MCF 10A (cell line): ENCODE data around the gene SEPTIN8. TPM values are rescaled to one million over a fixed set of nuclear protein-coding genes. Genes with fewer than 3 reads are reported as not detected.

Experiments used
- BruUV-seq: library from RNA; stranded (reverse); fragments of 400-500 nt; replicated peaks from 2 replicates; lab custom pipeline; 2021; lab: Mats Ljungman, UMichigan
- CTCF ChIA-PET: fragments of 300-600 bp; sonication (Branson Sonifier 250); formaldehyde crosslinking; extraction: SDS; loops from one replicate; lab custom pipeline; 2021; ENCODE audit warnings: antibody characterized with exemption, inconsistent platforms; lab: Yijun Ruan, JAX
- POLR2A ChIA-PET: fragments of 300-600, 350-650 bp; sonication (Branson Sonifier 250); formaldehyde crosslinking; extraction: SDS; loops from one replicate; lab custom pipeline; 2020; ENCODE audit warnings: antibody characterized with exemption, inconsistent platforms; lab: Yijun Ruan, JAX
- DNase-seq: peaks from one replicate; pipeline ENCODE4 v3.0.0-alpha.2; 2018; ENCODE audit not compliant: unreplicated experiment
- H3K27ac Mint-ChIP-seq: one replicate; pipeline ENCODE4 v1.8.0; 2022; ENCODE audit warnings: mild to moderate bottlenecking, low read depth, mixed read lengths; ENCODE audit not compliant: unreplicated experiment
- H3K27me3 Mint-ChIP-seq: one replicate; pipeline ENCODE4 v1.8.0; 2022; ENCODE audit warnings: mixed read lengths; ENCODE audit not compliant: insufficient read depth, unreplicated experiment
- H3K36me3 Mint-ChIP-seq: one replicate; pipeline ENCODE4 v1.8.0; 2022; ENCODE audit warnings: mild to moderate bottlenecking, moderate library complexity, mixed read lengths; ENCODE audit not compliant: insufficient read depth, unreplicated experiment
- H3K4me1 Mint-ChIP-seq: one replicate; pipeline ENCODE4 v1.8.0; 2022; ENCODE audit warnings: mixed read lengths; ENCODE audit not compliant: insufficient read depth, unreplicated experiment
- H3K4me3 Mint-ChIP-seq: one replicate; pipeline ENCODE4 v1.8.0; 2022; ENCODE audit warnings: mild to moderate bottlenecking, moderate library complexity, mixed read lengths; ENCODE audit not compliant: unreplicated experiment
- H3K9me3 Mint-ChIP-seq: one replicate; pipeline ENCODE4 v1.8.0; 2022; ENCODE audit warnings: mixed read lengths; ENCODE audit not compliant: unreplicated experiment
- CTCF ChIP-seq: fragments of 200-600 bp; IDR thresholded peaks from one replicate; pipeline ENCODE4 v1.8.0; 2022; ENCODE audit warnings: antibody characterized with exemption, mild to moderate bottlenecking; ENCODE audit not compliant: unreplicated experiment
- intact Hi-C: fragments of 100-400 bp; cut with micrococcal nuclease; formaldehyde crosslinking; loops from 2 replicates; pipeline ENCODE4 v1.14.1; 2022
- total RNA-seq: library from RNA; stranded (reverse); gene quantifications from 2 replicates; pipeline ENCODE4 v1.2.3, GENCODE V29; 2022

Gene SEPTIN8
- total RNA-seq, 1 experiment from 2014 or later: 34.8 TPM

GRCh38 chr5:132797651-132798050 lies 20.6 kb upstream of the SEPTIN8 start:
- no peaks in the 10 kb centered on the region for H3K9me3 Mint-ChIP-seq
- intact Hi-C loops: no loop called here
- peaks cover 6% of the 10 kb centered on the region for H3K4me1 Mint-ChIP-seq
- no peak for DNase-seq
- ChIA-PET CTCF (interaction anchor here (0.6 to 3.4 kb wide), 12 partner anchors 8 to 618 kb away, joined by 3 to 24 read pairs (median 4); no protein-coding TSS in a partner anchor), POLR2A (interaction anchor here (0.6 to 3.7 kb wide), 3 partner anchors 15 to 543 kb away, joined by 3 to 14 read pairs (median 4); no protein-coding TSS in a partner anchor)
- TF ChIP-seq CTCF: no peak
- no peaks in the 10 kb centered on the region for H3K36me3 Mint-ChIP-seq
- no peak overlapping the region for H3K27ac Mint-ChIP-seq
- no peaks in the 10 kb centered on the region for H3K27me3 Mint-ChIP-seq
- no peak overlapping the region for H3K4me3 Mint-ChIP-seq
- BruUV-seq: no TSS peak

GRCh38 chr5:132791026-132791425 lies 14.0 kb upstream of the SEPTIN8 start:
- no peak overlapping the region for H3K4me3 Mint-ChIP-seq
- CTCF ChIA-PET: interaction anchor here (0.7 to 0.9 kb wide), 3 partner anchors 29 to 97 kb away, joined by 3 to 5 read pairs (median 4); no protein-coding TSS in a partner anchor
- DNase-seq: no peak
- TF ChIP-seq CTCF: no peak
- BruUV-seq: no TSS peak
- no peak overlapping the region for H3K27ac Mint-ChIP-seq
- POLR2A ChIA-PET: no interaction called here
- no peaks in the 10 kb centered on the region for H3K36me3 Mint-ChIP-seq
- no peaks in the 10 kb centered on the region for H3K9me3 Mint-ChIP-seq
- intact Hi-C loops: loop anchor here (5.0 kb wide), 1 partner anchor 149 kb away; no protein-coding TSS in a partner anchor
- H3K27me3 Mint-ChIP-seq: no peaks in the 10 kb centered on the region
- no peaks in the 10 kb centered on the region for H3K4me1 Mint-ChIP-seq

GRCh38 chr5:132790201-132790865 lies 13.3 kb upstream of the SEPTIN8 start:
- BruUV-seq: no TSS peak
- Mint-ChIP-seq H3K36me3 (no peaks in the 10 kb centered on the region), H3K27me3 (no peaks in the 10 kb centered on the region), H3K4me3 (no peak overlapping the region), H3K4me1 (no peaks in the 10 kb centered on the region), H3K27ac (no peak overlapping the region), H3K9me3 (no peaks in the 10 kb centered on the region)
- ChIA-PET CTCF (interaction anchor here (0.7 to 0.9 kb wide), 2 partner anchors 30 to 98 kb away, joined by 3 to 4 read pairs; no protein-coding TSS in a partner anchor), POLR2A (interaction anchor here (0.6 to 0.9 kb wide), 2 partner anchors 11 to 23 kb away, joined by 3 to 4 read pairs; partner anchors contain the start of gene SOWAHA)
- intact Hi-C loops: loop anchor here (5.0 kb wide), 1 partner anchor 148 kb away; no protein-coding TSS in a partner anchor
- TF ChIP-seq CTCF: no peak
- no peak for DNase-seq

GRCh38 chr5:132788990-132789886 lies 12.2 kb upstream of the SEPTIN8 start:
- BruUV-seq: no TSS peak
- no peaks in the 10 kb centered on the region for H3K27me3 Mint-ChIP-seq
- H3K4me1 Mint-ChIP-seq: no peaks in the 10 kb centered on the region
- intact Hi-C loops: no loop called here
- no peak for TF ChIP-seq CTCF
- no peaks in the 10 kb centered on the region for H3K9me3 Mint-ChIP-seq
- no peak for DNase-seq
- CTCF ChIA-PET: interaction anchor here (0.6 kb wide), 1 partner anchor 8 kb away, joined by 3 read pairs; no protein-coding TSS in a partner anchor
- no peaks in the 10 kb centered on the region for H3K36me3 Mint-ChIP-seq
- no peak overlapping the region for H3K4me3 Mint-ChIP-seq
- H3K27ac Mint-ChIP-seq: no peak overlapping the region
- POLR2A ChIA-PET: interaction anchor here (0.9 kb wide), 1 partner anchor 12 kb away, joined by 4 read pairs; no protein-coding TSS in a partner anchor
